ENCODE data around the gene PROB1.

The PROB1 gene

GRCh38 chr5:139341689-139342422 is 53.0 kb downstream of the PROB1 start, which contains the start of gene PAIP2:
TSS of gene PAIP2 (plus strand) at chr5:139341854. CDS start at chr5:139363785, 21,931 bp downstream.
- DNase-seq (ENCODE audit: low read depth in 2 of 2) = peak; percentile 96

GRCh38 chr5:139341187-139341688 is 53.7 kb downstream of the PROB1 start:
- no peak for DNase-seq (ENCODE audit: low read depth in 2 of 2)

Data from stimulated activated CD8-positive, alpha-beta memory T cell treated with anti-CD3 and anti-CD28 coated beads, Interleukin-15, amount 100 ng/mL, for 48 hours (primary cell).